Measurements from ENCODE around the gene GNAQ.

The GNAQ gene

GRCh38 chr9:77933019-77933418 lies 98.6 kb downstream of the GNAQ start:
- no peak for TF ChIP-seq POLR2AphosphoS5 (IDR thresholded peaks at IDR 0.05; ENCODE audit: low read depth, low read length)
- TF ChIP-seq FOXP2 (optimal IDR thresholded peaks at IDR 0.05; ENCODE audit: borderline replicate concordance, extremely low read depth, extremely low read length, insufficient read depth): no peak
- no peak for TF ChIP-seq SIN3A (IDR thresholded peaks at IDR 0.05; ENCODE audit: borderline replicate concordance, insufficient read depth, low read length)
- no peak for TF ChIP-seq REST (IDR thresholded peaks at IDR 0.05; ENCODE audit: insufficient read depth in 1 of 2, low read depth in 2 of 2, low read length in 2 of 2)
- TF ChIP-seq TAF1 (IDR thresholded peaks at IDR 0.05; ENCODE audit: borderline replicate concordance, insufficient read depth, low read length): no peak

- TF ChIP-seq SIN3A (IDR thresholded peaks at IDR 0.05; ENCODE audit: borderline replicate concordance, insufficient read depth, low read length): no peak
- TF ChIP-seq TAF1 (IDR thresholded peaks at IDR 0.05; ENCODE audit: borderline replicate concordance, insufficient read depth, low read length): no peak
- TF ChIP-seq POLR2AphosphoS5 (IDR thresholded peaks at IDR 0.05; ENCODE audit: low read depth, low read length): no peak
- no peak for TF ChIP-seq FOXP2 (optimal IDR thresholded peaks at IDR 0.05; ENCODE audit: borderline replicate concordance, extremely low read depth, extremely low read length, insufficient read depth)
- TF ChIP-seq REST (IDR thresholded peaks at IDR 0.05; ENCODE audit: insufficient read depth in 1 of 2, low read depth in 2 of 2, low read length in 2 of 2): no peak
Measured at GRCh38 chr9:77929942-77930341, 101.7 kb downstream of the GNAQ start.

GRCh38 chr9:77927265-77927664 lies 104.3 kb downstream of the GNAQ start:
- no peak for TF ChIP-seq REST (IDR thresholded peaks at IDR 0.05; ENCODE audit: insufficient read depth in 1 of 2, low read depth in 2 of 2, low read length in 2 of 2)
- TF ChIP-seq SIN3A (IDR thresholded peaks at IDR 0.05; ENCODE audit: borderline replicate concordance, insufficient read depth, low read length): no peak
- TF ChIP-seq TAF1 (IDR thresholded peaks at IDR 0.05; ENCODE audit: borderline replicate concordance, insufficient read depth, low read length): no peak
- TF ChIP-seq POLR2AphosphoS5 (IDR thresholded peaks at IDR 0.05; ENCODE audit: low read depth, low read length): no peak
- TF ChIP-seq FOXP2 (optimal IDR thresholded peaks at IDR 0.05; ENCODE audit: borderline replicate concordance, extremely low read depth, extremely low read length, insufficient read depth): no peak

GRCh38 chr9:77926371-77926878 lies 105.2 kb downstream of the GNAQ start:
- TF ChIP-seq POLR2AphosphoS5 (IDR thresholded peaks at IDR 0.05; ENCODE audit: low read depth, low read length) (no peak), SIN3A (IDR thresholded peaks at IDR 0.05; ENCODE audit: borderline replicate concordance, insufficient read depth, low read length) (no peak), REST (IDR thresholded peaks at IDR 0.05; ENCODE audit: insufficient read depth in 1 of 2, low read depth in 2 of 2, low read length in 2 of 2) (no peak), TAF1 (IDR thresholded peaks at IDR 0.05; ENCODE audit: borderline replicate concordance, insufficient read depth, low read length) (no peak), FOXP2 (optimal IDR thresholded peaks at IDR 0.05; ENCODE audit: borderline replicate concordance, extremely low read depth, extremely low read length, insufficient read depth) (no peak)

- no peak for TF ChIP-seq TAF1 (IDR thresholded peaks at IDR 0.05; ENCODE audit: borderline replicate concordance, insufficient read depth, low read length)
- TF ChIP-seq SIN3A (IDR thresholded peaks at IDR 0.05; ENCODE audit: borderline replicate concordance, insufficient read depth, low read length): no peak
- no peak for TF ChIP-seq FOXP2 (optimal IDR thresholded peaks at IDR 0.05; ENCODE audit: borderline replicate concordance, extremely low read depth, extremely low read length, insufficient read depth)
- no peak for TF ChIP-seq REST (IDR thresholded peaks at IDR 0.05; ENCODE audit: insufficient read depth in 1 of 2, low read depth in 2 of 2, low read length in 2 of 2)
- no peak for TF ChIP-seq POLR2AphosphoS5 (IDR thresholded peaks at IDR 0.05; ENCODE audit: low read depth, low read length)
Measured at GRCh38 chr9:77922591-77922990, 109.0 kb downstream of the GNAQ start.

Measured in PFSK-1 (cell line).